Stimulated activated CD8-positive, alpha-beta memory T cell treated with anti-CD3 and anti-CD28 coated beads, Interleukin-15, amount 100 ng/mL, for 1 hour (primary cell): ENCODE results near the gene EPHA3.
"Not testable (repeated sequence)": the region's sequence is repeated elsewhere in the genome, so short reads cannot be mapped to it uniquely, and the experiment has no call there.

Experiments
- DNase-seq: peaks from one replicate; pipeline ENCODE4 v3.0.0-alpha.2; 2020; ENCODE audit warnings: low read depth

The EPHA3 gene

GRCh38 chr3:89287902-89288508 is 180.6 kb downstream of the EPHA3 start:
- no peak for DNase-seq

- no peak for DNase-seq
Measured at GRCh38 chr3:89289574-89290190, 182.3 kb downstream of the EPHA3 start.

GRCh38 chr3:89297199-89297598 is 189.8 kb downstream of the EPHA3 start:
- DNase-seq, result no peak

GRCh38 chr3:89300526-89300925 is 193.1 kb downstream of the EPHA3 start:
- DNase-seq, result no peak

GRCh38 chr3:89300981-89301380 is 193.6 kb downstream of the EPHA3 start:
- no peak for DNase-seq

- DNase-seq, result no peak
Measured at GRCh38 chr3:89303701-89304100, 196.3 kb downstream of the EPHA3 start.

GRCh38 chr3:89306540-89306939 is 199.1 kb downstream of the EPHA3 start:
- DNase-seq, result no peak

- DNase-seq, result no peak
Measured at GRCh38 chr3:89311581-89311980, 204.2 kb downstream of the EPHA3 start.

GRCh38 chr3:89312141-89312540 is 204.7 kb downstream of the EPHA3 start:
- DNase-seq, result no peak

- DNase-seq, result no peak
Measured at GRCh38 chr3:89314454-89315098, 207.2 kb downstream of the EPHA3 start.

- no peak for DNase-seq
Measured at GRCh38 chr3:89315750-89316470, 208.5 kb downstream of the EPHA3 start.

GRCh38 chr3:89320186-89320585 is 212.8 kb downstream of the EPHA3 start:
- DNase-seq, result no peak

- no peak for DNase-seq
Measured at GRCh38 chr3:89326997-89327396, 219.6 kb downstream of the EPHA3 start.

- DNase-seq, result no peak
Measured at GRCh38 chr3:89332386-89332785, 225.0 kb downstream of the EPHA3 start.

GRCh38 chr3:89332793-89333192 is 225.4 kb downstream of the EPHA3 start:
- DNase-seq, result no peak

- DNase-seq, result no peak
Measured at GRCh38 chr3:89335693-89336092, 228.3 kb downstream of the EPHA3 start.

- no peak for DNase-seq
Measured at GRCh38 chr3:89340408-89340807, 233.0 kb downstream of the EPHA3 start.

- no peak for DNase-seq
Measured at GRCh38 chr3:89344076-89344475, 236.7 kb downstream of the EPHA3 start.

GRCh38 chr3:89350935-89351334 is 243.5 kb downstream of the EPHA3 start:
- not testable (repeated sequence) for DNase-seq

GRCh38 chr3:89353465-89353864 is 246.0 kb downstream of the EPHA3 start:
- no peak for DNase-seq

GRCh38 chr3:89358281-89358680 is 250.9 kb downstream of the EPHA3 start:
- DNase-seq, result no peak

GRCh38 chr3:89360156-89360555 is 252.7 kb downstream of the EPHA3 start:
- DNase-seq, result no peak

- no peak for DNase-seq
Measured at GRCh38 chr3:89362496-89362895, 255.1 kb downstream of the EPHA3 start.
